Bronchial epithelial cell (primary cell): ENCODE results near the gene CMBL. TPM values are rescaled to one million over a fixed set of nuclear protein-coding genes. Genes with fewer than 3 reads are reported as not detected.

ENCODE experiments used
- DNase-seq: peaks from one replicate; pipeline ENCODE4 v3.0.0-alpha.2; 2010; ENCODE audit warnings: low read depth
- FAIRE-seq: peaks from 2 replicates; lab custom pipeline; 2011; peaks lifted over from hg19 to GRCh38; lab: Jason Lieb, UNC
- H3K27me3 ChIP-seq: 2 replicates; pipeline ENCODE4 v1.5.1; 2011; ENCODE audit warnings: low read length; ENCODE audit not compliant: control insufficient read depth, insufficient read depth
- H3K36me3 ChIP-seq: 2 replicates; pipeline ENCODE4 v1.5.1; 2011; ENCODE audit warnings: low read length; ENCODE audit not compliant: control insufficient read depth, insufficient read depth
- H3K4me3 ChIP-seq: 2 replicates; pipeline ENCODE4 v1.5.1; 2011; ENCODE audit warnings: mild to moderate bottlenecking, low read depth, low read length, control low read depth
- CTCF ChIP-seq: IDR thresholded peaks from 2 replicates; pipeline ENCODE4 v1.5.1; 2011; ENCODE audit warnings: mild to moderate bottlenecking, moderate library complexity, low read length, control low read depth, inconsistent platforms; ENCODE audit not compliant: insufficient read depth, severe bottlenecking
- total RNA-seq: library from RNA; depleted of rRNA; stranded (reverse); fragments of >200 nt; gene quantifications from 2 replicates; pipeline ENCODE4 v1.2.1, GENCODE V29; 2014

Gene CMBL
- total RNA-seq, 1 donor from 2014 or later, result 6.1 TPM

GRCh38 chr5:10323588-10324488 is 16.1 kb upstream of the CMBL start:
- no peak for FAIRE-seq
- no peak for DNase-seq
- TF ChIP-seq CTCF, result no peak

GRCh38 chr5:10321882-10322281 is 14.2 kb upstream of the CMBL start:
- Histone ChIP-seq H3K27me3 (no peaks in the 10 kb centered on the region), H3K36me3 (no peaks in the 10 kb centered on the region), H3K4me3 (no peak overlapping the region)
- FAIRE-seq (no peak), DNase-seq (no peak)
- TF ChIP-seq CTCF, result no peak

More at GRCh38 chr5:10323588-10324488, 16.1 kb upstream of the CMBL start:
- Histone ChIP-seq H3K36me3 (no peaks in the 10 kb centered on the region), H3K4me3 (no peak overlapping the region), H3K27me3 (no peaks in the 10 kb centered on the region)

- no peaks in the 10 kb centered on the region for H3K36me3 ChIP-seq
- H3K27me3 ChIP-seq, result no peaks in the 10 kb centered on the region
- TF ChIP-seq CTCF, result no peak
- DNase-seq (no peak), FAIRE-seq (no peak)
- H3K4me3 ChIP-seq, result no peak overlapping the region
These were observed 13.1 kb upstream of the CMBL start for GRCh38 chr5:10320793-10321192.

GRCh38 chr5:10319202-10319851 is 11.6 kb upstream of the CMBL start:
- Histone ChIP-seq H3K36me3 (no peaks in the 10 kb centered on the region), H3K27me3 (no peaks in the 10 kb centered on the region), H3K4me3 (no peak overlapping the region)
- no peak for TF ChIP-seq CTCF
- no peak for FAIRE-seq
- no peak for DNase-seq

GRCh38 chr5:10317825-10318682 is 10.4 kb upstream of the CMBL start:
- DNase-seq (no peak), FAIRE-seq (no peak)
- no peak for TF ChIP-seq CTCF
- no peaks in the 10 kb centered on the region for H3K27me3 ChIP-seq
- no peak overlapping the region for H3K4me3 ChIP-seq
- H3K36me3 ChIP-seq, result no peaks in the 10 kb centered on the region
